HG03139 (cell line): ENCODE results near the gene OR5H2.

Experiments
- ATAC-seq: cut with Tn5 transposase; IDR thresholded peaks from one replicate; pipeline ENCODE4 v1.9.1; 2021; ENCODE audit not compliant: unreplicated experiment

OR5H2 gene

GRCh38 chr3:98329392-98330124 lies 47.3 kb downstream of the OR5H2 start:
- peak; percentile 53 for ATAC-seq

- no peak for ATAC-seq
These were observed 49.0 kb downstream of the OR5H2 start for GRCh38 chr3:98331329-98331728.
